ENCODE data around the gene MOSPD3.
"Not testable (repeated sequence)": the region's sequence is repeated elsewhere in the genome, so short reads cannot be mapped to it uniquely, and the experiment has no call there.

Gene MOSPD3

GRCh38 chr7:100626530-100627237 lies 14.3 kb downstream of the MOSPD3 start:
- peak; percentile 82 for DNase-seq

GRCh38 chr7:100627238-100627549 lies 14.9 kb downstream of the MOSPD3 start:
- DNase-seq = no peak

- DNase-seq = peak; percentile 27
Measured at GRCh38 chr7:100629117-100629716, 16.9 kb downstream of the MOSPD3 start.

- DNase-seq = no peak
Measured at GRCh38 chr7:100630066-100630465, 17.7 kb downstream of the MOSPD3 start.

- DNase-seq = peak; percentile 53
Measured at GRCh38 chr7:100632951-100633717, 20.8 kb downstream of the MOSPD3 start.

GRCh38 chr7:100639995-100640516 lies 27.7 kb downstream of the MOSPD3 start:
- DNase-seq = no peak

GRCh38 chr7:100640517-100641440 lies 28.4 kb downstream of the MOSPD3 start:
- no peak for DNase-seq

GRCh38 chr7:100641463-100641859 lies 29.1 kb downstream of the MOSPD3 start, which contains the start of gene TFR2:
Gene TFR2, minus strand, starts transcription at chr7:100641552. Its CDS starts 43 bp downstream, at chr7:100641509.
- DNase-seq = no peak

GRCh38 chr7:100641860-100642533 lies 29.7 kb downstream of the MOSPD3 start:
- DNase-seq = no peak

GRCh38 chr7:100642534-100642907 lies 30.2 kb downstream of the MOSPD3 start:
- no peak for DNase-seq

GRCh38 chr7:100649826-100650565 lies 37.7 kb downstream of the MOSPD3 start:
- DNase-seq = no peak

GRCh38 chr7:100654908-100655831 lies 42.8 kb downstream of the MOSPD3 start:
- DNase-seq = no peak

- DNase-seq = peak; percentile 59
Measured at GRCh38 chr7:100655908-100656674, 43.8 kb downstream of the MOSPD3 start, which contains the start of gene ACTL6B. Gene ACTL6B, minus strand, starts transcription at chr7:100656448. Its CDS starts 94 bp downstream, at chr7:100656354.

- DNase-seq = not testable (repeated sequence)
Measured at GRCh38 chr7:100662194-100662776, 49.9 kb downstream of the MOSPD3 start.
